ENCODE results near the gene ATP6AP2. TPM values are rescaled to one million over a fixed set of nuclear protein-coding genes. Genes with fewer than 3 reads are reported as not detected.

ATP6AP2 gene
- total and polyA plus RNA-seq, 2 of the 13 experiments (the other 11 are each of a cell fraction or from before 2014, with no cell fraction given) = 55.6 to 108 TPM

DNA sequence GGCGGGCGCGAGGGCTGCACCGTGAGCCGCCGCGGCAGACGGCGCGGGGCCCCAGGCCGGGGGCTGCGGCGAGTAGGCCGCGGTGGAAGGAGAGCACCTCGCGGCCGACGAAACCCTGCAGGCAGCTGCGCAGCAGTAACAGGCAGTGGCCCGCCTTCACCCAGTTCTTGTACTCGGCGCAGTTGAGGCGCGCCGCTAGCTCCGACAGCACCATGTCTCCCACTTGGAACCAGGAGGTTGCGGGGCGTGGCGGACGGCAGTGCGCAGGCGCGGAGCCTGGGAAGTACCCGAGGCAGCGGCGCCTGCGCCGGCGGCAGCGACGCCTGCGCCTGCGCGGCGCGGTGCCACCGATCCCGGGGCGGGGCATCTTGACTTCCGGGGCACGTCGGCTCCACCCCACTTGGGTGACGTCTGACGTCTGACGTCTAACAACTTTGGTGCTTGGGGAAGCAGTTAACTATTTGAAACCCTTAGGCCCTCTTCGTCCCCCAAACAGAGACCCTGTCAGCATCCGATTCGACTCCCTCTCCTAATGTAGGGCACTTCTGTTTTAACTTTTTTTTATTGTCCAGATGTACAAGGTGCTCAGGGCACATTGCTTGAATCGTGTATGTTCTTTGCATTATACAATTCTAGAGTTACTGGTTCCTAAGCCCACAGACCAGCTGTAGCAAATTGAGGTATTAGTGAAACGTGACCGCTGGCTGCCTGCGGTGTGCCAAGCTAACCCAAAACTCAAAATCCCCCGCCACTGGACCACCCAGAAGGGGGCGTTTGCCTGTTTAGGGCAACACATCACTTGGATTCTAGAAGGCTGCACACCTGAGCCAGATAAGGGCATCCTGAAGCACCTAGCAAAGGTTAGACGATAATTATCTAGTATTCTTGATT lies 66.8 kb downstream of the ATP6AP2 start, which contains the start of gene CXorf38 (continued):
- TF ChIP-seq, protein P1, sequence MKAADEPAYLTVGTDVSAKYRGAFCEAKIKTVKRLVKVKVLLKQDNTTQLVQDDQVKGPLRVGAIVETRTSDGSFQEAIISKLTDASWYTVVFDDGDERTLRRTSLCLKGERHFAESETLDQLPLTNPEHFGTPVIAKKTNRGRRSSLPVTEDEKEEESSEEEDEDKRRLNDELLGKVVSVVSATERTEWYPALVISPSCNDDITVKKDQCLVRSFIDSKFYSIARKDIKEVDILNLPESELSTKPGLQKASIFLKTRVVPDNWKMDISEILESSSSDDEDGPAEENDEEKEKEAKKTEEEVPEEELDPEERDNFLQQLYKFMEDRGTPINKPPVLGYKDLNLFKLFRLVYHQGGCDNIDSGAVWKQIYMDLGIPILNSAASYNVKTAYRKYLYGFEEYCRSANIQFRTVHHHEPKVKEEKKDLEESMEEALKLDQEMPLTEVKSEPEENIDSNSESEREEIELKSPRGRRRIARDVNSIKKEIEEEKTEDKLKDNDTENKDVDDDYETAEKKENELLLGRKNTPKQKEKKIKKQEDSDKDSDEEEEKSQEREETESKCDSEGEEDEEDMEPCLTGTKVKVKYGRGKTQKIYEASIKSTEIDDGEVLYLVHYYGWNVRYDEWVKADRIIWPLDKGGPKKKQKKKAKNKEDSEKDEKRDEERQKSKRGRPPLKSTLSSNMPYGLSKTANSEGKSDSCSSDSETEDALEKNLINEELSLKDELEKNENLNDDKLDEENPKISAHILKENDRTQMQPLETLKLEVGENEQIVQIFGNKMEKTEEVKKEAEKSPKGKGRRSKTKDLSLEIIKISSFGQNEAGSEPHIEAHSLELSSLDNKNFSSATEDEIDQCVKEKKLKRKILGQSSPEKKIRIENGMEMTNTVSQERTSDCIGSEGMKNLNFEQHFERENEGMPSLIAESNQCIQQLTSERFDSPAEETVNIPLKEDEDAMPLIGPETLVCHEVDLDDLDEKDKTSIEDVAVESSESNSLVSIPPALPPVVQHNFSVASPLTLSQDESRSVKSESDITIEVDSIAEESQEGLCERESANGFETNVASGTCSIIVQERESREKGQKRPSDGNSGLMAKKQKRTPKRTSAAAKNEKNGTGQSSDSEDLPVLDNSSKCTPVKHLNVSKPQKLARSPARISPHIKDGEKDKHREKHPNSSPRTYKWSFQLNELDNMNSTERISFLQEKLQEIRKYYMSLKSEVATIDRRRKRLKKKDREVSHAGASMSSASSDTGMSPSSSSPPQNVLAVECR (CRISPR knock-in tag; IDR thresholded peaks at IDR 0.05; ENCODE audit: borderline replicate concordance) = peak; percentile 72; the same call in 1 of the 2 replicates
- peak; percentile 16; the same call in 1 of the 2 replicates for TF ChIP-seq HCFC1 (IDR thresholded peaks at IDR 0.05; ENCODE audit: low read depth, low read length)
- 0 out of 2 replicates have a peak, but pooled peaks have one; percentile 20 for TF ChIP-seq ZNF788 (CRISPR knock-in tag; IDR thresholded peaks at IDR 0.05; ENCODE audit: borderline replicate concordance)
- TF ChIP-seq, protein P2, sequence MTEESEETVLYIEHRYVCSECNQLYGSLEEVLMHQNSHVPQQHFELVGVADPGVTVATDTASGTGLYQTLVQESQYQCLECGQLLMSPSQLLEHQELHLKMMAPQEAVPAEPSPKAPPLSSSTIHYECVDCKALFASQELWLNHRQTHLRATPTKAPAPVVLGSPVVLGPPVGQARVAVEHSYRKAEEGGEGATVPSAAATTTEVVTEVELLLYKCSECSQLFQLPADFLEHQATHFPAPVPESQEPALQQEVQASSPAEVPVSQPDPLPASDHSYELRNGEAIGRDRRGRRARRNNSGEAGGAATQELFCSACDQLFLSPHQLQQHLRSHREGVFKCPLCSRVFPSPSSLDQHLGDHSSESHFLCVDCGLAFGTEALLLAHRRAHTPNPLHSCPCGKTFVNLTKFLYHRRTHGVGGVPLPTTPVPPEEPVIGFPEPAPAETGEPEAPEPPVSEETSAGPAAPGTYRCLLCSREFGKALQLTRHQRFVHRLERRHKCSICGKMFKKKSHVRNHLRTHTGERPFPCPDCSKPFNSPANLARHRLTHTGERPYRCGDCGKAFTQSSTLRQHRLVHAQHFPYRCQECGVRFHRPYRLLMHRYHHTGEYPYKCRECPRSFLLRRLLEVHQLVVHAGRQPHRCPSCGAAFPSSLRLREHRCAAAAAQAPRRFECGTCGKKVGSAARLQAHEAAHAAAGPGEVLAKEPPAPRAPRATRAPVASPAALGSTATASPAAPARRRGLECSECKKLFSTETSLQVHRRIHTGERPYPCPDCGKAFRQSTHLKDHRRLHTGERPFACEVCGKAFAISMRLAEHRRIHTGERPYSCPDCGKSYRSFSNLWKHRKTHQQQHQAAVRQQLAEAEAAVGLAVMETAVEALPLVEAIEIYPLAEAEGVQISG (CRISPR knock-in tag; IDR thresholded peaks at IDR 0.05) = peak; percentile 37; the same call in 1 of the 2 replicates
- peak; percentile 47; the same call in 1 of the 2 replicates for TF ChIP-seq ZNF749 (CRISPR knock-in tag; IDR thresholded peaks at IDR 0.05; ENCODE audit: borderline replicate concordance)
- peak; percentile 95 for TF ChIP-seq KDM2A (CRISPR knock-in tag; IDR thresholded peaks at IDR 0.05; ENCODE audit: borderline replicate concordance, low read depth)
- TF ChIP-seq CCDC6 (CRISPR knock-in tag; IDR thresholded peaks at IDR 0.05) = 0 out of 2 replicates have a peak, but pooled peaks have one; percentile 39
- TF ChIP-seq, protein P3, sequence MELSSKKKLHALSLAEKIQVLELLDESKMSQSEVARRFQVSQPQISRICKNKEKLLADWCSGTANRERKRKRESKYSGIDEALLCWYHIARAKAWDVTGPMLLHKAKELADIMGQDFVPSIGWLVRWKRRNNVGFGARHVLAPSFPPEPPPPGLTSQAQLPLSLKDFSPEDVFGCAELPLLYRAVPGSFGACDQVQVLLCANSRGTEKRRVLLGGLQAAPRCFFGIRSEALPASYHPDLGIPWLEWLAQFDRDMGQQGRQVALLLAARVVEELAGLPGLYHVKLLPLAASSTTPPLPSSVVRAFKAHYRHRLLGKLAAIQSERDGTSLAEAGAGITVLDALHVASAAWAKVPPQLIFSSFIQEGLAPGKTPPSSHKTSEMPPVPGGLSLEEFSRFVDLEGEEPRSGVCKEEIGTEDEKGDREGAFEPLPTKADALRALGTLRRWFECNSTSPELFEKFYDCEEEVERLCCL (CRISPR knock-in tag; IDR thresholded peaks at IDR 0.05; ENCODE audit: borderline replicate concordance) = no peak
- 0 out of 2 replicates have a peak, but pooled peaks have one; percentile 45 for TF ChIP-seq ZNF777 (CRISPR knock-in tag; IDR thresholded peaks at IDR 0.05)
- TF ChIP-seq REPIN1 (CRISPR knock-in tag; IDR thresholded peaks at IDR 0.05; ENCODE audit: borderline replicate concordance, low read depth) = no peak
- peak; percentile 20; the same call in 1 of the 2 replicates for TF ChIP-seq ZBTB38 (CRISPR knock-in tag; IDR thresholded peaks at IDR 0.05)
- TF ChIP-seq GABPA (IDR thresholded peaks at IDR 0.05; ENCODE audit: low read depth, low read length) = peak; percentile 31; the same call in 1 of the 2 replicates
- no peak for TF ChIP-seq GABPA (CRISPR knock-in tag; IDR thresholded peaks at IDR 0.05; ENCODE audit: low read depth)
- no peak for TF ChIP-seq STAG1 (CRISPR knock-in tag; IDR thresholded peaks at IDR 0.05)
- TF ChIP-seq CREM (IDR thresholded peaks at IDR 0.05) = peak; percentile 32
- no peak for TF ChIP-seq CREM (CRISPR knock-in tag; IDR thresholded peaks at IDR 0.05)
- peak; percentile 67 for TF ChIP-seq ELF1 (CRISPR knock-in tag; IDR thresholded peaks at IDR 0.05)
- peak; percentile 61; the same call in 1 of the 2 replicates for TF ChIP-seq CREB1 (IDR thresholded peaks at IDR 0.05)
- TF ChIP-seq CREB1 (CRISPR knock-in tag; IDR thresholded peaks at IDR 0.05) = peak; percentile 54
- peak; percentile 97 for TF ChIP-seq AGO2 (optimal IDR thresholded peaks at IDR 0.05; ENCODE audit: low read depth, low read length)
